Measurements from ENCODE around the gene EXT2. TPM values are rescaled to one million over a fixed set of nuclear protein-coding genes. Genes with fewer than 3 reads are reported as not detected.

The EXT2 gene
- total RNA-seq, 1 experiment from 2014 or later = 42.9 TPM

DNA sequence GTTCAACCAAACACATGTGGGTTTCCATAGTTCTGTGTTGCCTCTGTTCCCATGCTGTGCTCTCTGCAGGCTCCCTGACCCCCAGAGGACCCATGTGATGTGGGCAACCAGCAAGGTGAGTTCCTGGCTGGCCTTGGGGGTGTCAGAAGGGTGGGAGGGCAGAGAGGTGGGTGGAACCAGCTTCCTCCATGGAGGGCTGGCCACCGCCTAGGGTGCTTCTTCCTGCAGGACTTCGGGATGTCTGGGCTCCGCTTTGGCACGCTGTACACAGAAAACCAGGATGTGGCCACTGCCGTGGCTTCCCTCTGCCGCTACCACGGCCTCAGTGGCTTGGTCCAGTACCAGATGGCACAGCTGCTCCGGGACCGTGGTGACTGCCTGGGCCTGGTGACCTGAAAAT is 14.5 kb upstream of the EXT2 start:
- no peak overlapping the region for H3K56ac ChIP-seq (ENCODE audit: insufficient read length, low read depth, low read length)
- 0 out of 2 replicates have a peak overlapping the region, but pooled peaks have one; percentile 10 for H2BK15ac ChIP-seq (ENCODE audit: low read depth, low read length)
- H3K79me1 ChIP-seq (ENCODE audit: insufficient read depth, low read depth, low read length, poor library complexity, severe bottlenecking) = no peaks in the 10 kb centered on the region
- H3K27ac Mint-ChIP-seq = no peak overlapping the region
- H3K9ac ChIP-seq (ENCODE audit: extremely low read depth, insufficient read length, low read length) = no peak overlapping the region
- H3K18ac ChIP-seq (ENCODE audit: insufficient read length, low read depth, low read length) = no peak overlapping the region
- H2BK12ac ChIP-seq (ENCODE audit: insufficient read length, low read depth, low read length) = no peak overlapping the region
- H2BK5ac ChIP-seq (ENCODE audit: insufficient read length, low read length) = no peak overlapping the region
- H3K4ac ChIP-seq (ENCODE audit: low read depth, low read length) = no peak overlapping the region
- H4K5ac ChIP-seq (ENCODE audit: insufficient read length, low read depth, low read length) = no peak overlapping the region
- H3K9me3 Mint-ChIP-seq = peaks cover 6 to 7% of the 10 kb centered on the region in 2 experiments
- H3K14ac ChIP-seq (ENCODE audit: insufficient read depth, low read length) = no peak overlapping the region
- no peak overlapping the region for H2AFZ ChIP-seq (ENCODE audit: low read length)
- no peaks in the 10 kb centered on the region for H3K23me2 ChIP-seq (ENCODE audit: insufficient read length, low read depth, low read length, poor library complexity, severe bottlenecking)
- TF ChIP-seq CTCF (conservative IDR thresholded peaks at IDR 0.05) = no peak
- no CpG with 5 or more reads among the region's 9 CpGs for WGBS (ENCODE audit: extremely low coverage, insufficient read length, low lambda C conversion rate)
- no peaks in the 10 kb centered on the region for H3K79me2 ChIP-seq (ENCODE audit: insufficient read depth, low read length)
- H3K27me3 ChIP-seq (ENCODE audit: insufficient read depth, low read length) = no peaks in the 10 kb centered on the region
- peaks cover 4% of the 10 kb centered on the region; the same call in 1 of the 2 replicates for H3K27me3 Mint-ChIP-seq (ENCODE audit: low read depth)
- no peak overlapping the region for H2AK5ac ChIP-seq (ENCODE audit: insufficient read length, low read length)
- peaks cover 16 to 18% of the 10 kb centered on the region in 2 experiments for H3K4me1 Mint-ChIP-seq
- H4K91ac ChIP-seq (ENCODE audit: insufficient read length, low read depth, low read length) = no peak overlapping the region
- no peak overlapping the region for H3K27ac ChIP-seq (ENCODE audit: insufficient read length, low read depth, low read length)
- H4K8ac ChIP-seq (replicated peaks; ENCODE audit: insufficient read length, low read depth, low read length) = no peak overlapping the region
- H3K4me1 ChIP-seq (ENCODE audit: insufficient read depth, low read length) = no peaks in the 10 kb centered on the region
- no peaks in the 10 kb centered on the region for H4K20me1 ChIP-seq (ENCODE audit: control insufficient read depth, insufficient read depth, insufficient read length)
- DNase-seq = no peak
- H2BK120ac ChIP-seq (ENCODE audit: low read depth, low read length, poor library complexity, severe bottlenecking) = no peak overlapping the region
- no peaks in the 10 kb centered on the region for H3K9me3 ChIP-seq (ENCODE audit: control insufficient read depth, low read depth, low read length)
- H3K4me2 ChIP-seq (ENCODE audit: insufficient read depth, insufficient read length, low read length) = no peak overlapping the region
- no peak overlapping the region for H3K23ac ChIP-seq (ENCODE audit: insufficient read length, low read depth, low read length)
- H3T11ph ChIP-seq (ENCODE audit: low read length) = no peak overlapping the region
- no peak overlapping the region for H3K4me3 Mint-ChIP-seq
- peaks cover 6 to 10% (median 7%) of the 10 kb centered on the region in 3 experiments; a peak in 5 of 7 replicates for H3K36me3 Mint-ChIP-seq (ENCODE audit: insufficient read depth in 1 of 3, low read depth in 3 of 3)
- H2BK20ac ChIP-seq (ENCODE audit: low read depth, low read length, poor library complexity, severe bottlenecking) = no peak overlapping the region
